HG02981 (cell line): ENCODE measurements around the gene OTC.

Experiments used
- ATAC-seq: cut with Tn5 transposase; IDR thresholded peaks from one replicate; pipeline ENCODE4 v1.9.1; 2021; ENCODE audit warnings: mild to moderate bottlenecking, moderate library complexity; ENCODE audit not compliant: unreplicated experiment

Gene OTC

GRCh38 chrX:38356401-38356800 lies 4.0 kb downstream of the OTC start:
- no peak for ATAC-seq

DNA sequence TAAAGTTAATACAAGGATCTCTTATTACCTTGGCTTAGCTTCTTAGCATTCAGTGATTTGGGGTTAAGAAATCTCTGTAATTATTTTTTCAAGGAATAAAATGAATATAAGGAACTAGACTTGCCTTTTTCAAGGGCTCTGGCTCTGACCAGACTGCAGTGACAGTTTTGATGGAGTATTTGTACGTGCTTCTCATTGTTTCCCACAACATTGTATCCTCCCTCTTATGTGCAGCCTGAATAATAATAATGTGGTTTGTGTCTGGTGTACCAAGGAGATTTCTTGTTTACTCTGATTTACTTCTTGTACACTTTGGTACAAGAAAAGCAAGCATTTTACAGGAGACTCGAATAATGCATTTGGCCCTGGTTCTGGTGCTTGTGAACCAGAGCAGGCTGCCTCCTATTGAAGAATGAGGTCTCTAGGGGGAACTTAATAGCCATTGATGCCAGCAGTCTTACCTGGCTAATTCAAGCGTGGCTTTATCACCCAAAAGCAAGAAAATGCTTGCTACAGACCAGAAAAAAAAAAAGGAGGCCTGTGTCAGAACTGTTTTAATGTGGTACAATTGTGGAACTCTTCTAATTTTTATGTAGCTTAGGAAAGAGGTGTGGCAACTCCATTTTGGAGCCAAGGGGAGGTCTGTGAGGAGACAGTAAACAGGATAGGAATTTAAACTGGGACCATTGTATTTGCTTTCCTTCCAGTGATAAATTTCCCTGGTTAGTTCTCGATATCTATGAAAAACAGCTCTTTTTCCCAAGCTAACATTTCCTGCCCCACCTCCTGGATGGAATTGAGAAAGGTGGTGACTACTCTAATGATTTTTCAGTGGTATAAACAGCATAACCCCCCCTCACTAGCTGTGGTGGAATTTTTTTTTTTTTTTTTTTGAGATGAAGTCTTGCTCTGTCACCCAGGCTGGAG lies 5.6 kb downstream of the OTC start:
- ATAC-seq: no peak

- ATAC-seq: no peak
These were observed 10.6 kb downstream of the OTC start for GRCh38 chrX:38363046-38363445.

- no peak for ATAC-seq
These were observed 13.6 kb downstream of the OTC start for GRCh38 chrX:38365954-38366353.

GRCh38 chrX:38368774-38369173 lies 16.4 kb downstream of the OTC start:
- no peak for ATAC-seq

DNA sequence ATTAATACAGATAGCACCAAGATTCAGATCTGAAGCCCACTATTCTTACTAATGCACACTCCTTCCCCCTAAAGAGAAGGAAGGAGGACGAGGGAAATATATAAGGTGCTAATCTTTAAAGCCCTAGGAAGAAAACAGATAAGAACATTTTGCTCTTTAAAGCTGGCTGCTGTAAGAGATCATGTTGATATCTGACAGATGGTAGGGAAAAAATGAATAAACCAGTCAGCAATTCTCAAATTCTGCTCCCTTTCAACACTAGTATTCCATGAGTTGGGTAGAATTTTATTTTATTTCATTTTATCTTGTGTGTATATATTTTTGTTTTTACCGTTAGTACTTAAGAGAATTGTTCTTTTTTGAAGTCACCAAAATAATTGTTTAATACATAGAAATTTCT lies 19.2 kb downstream of the OTC start:
- no peak for ATAC-seq

GRCh38 chrX:38374431-38374830 lies 22.0 kb downstream of the OTC start:
- no peak for ATAC-seq

- ATAC-seq: no peak
These were observed 23.5 kb downstream of the OTC start for GRCh38 chrX:38375891-38376290.

DNA sequence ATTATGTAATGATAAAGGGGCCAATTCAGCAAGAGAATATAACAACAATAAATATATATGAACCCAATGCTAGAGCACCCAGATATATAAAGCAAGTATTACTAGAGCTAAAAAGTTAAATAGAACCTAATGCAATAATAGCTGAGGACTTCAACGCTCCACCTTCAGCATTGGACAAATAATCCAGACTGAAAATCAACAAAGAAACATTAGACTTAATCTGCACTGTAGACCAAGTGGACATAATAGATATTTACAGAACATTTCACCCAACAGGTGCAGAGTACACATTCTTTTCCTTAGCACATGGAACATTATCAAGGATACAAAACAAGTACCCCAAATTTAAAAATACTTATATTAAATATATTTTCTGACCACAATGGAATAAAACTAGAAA lies 24.3 kb downstream of the OTC start:
- no peak for ATAC-seq

GRCh38 chrX:38379088-38379487 lies 26.7 kb downstream of the OTC start:
- ATAC-seq: no peak

- ATAC-seq: no peak
These were observed 30.3 kb downstream of the OTC start for GRCh38 chrX:38382663-38383062.

- ATAC-seq: no peak
These were observed 48.0 kb downstream of the OTC start for GRCh38 chrX:38400389-38400910.

DNA sequence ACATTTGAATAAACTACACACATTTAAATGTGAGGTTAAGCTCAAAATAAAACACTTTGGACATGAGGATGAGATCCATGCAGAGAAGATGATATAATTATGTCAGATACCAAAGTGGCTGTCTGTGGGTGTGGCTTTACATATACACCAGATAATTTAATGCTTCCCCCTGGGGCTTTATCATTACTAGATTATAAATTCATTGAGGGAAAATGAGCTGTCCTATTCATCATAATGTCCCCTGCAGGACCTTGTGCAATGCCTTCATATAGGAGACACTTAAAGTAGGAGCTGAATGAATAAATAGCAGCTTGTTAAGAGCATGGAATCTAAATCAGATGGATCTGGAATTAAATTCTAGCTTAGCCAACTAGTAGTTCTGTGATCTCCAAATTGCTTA lies 49.7 kb downstream of the OTC start:
- no peak for ATAC-seq

DNA sequence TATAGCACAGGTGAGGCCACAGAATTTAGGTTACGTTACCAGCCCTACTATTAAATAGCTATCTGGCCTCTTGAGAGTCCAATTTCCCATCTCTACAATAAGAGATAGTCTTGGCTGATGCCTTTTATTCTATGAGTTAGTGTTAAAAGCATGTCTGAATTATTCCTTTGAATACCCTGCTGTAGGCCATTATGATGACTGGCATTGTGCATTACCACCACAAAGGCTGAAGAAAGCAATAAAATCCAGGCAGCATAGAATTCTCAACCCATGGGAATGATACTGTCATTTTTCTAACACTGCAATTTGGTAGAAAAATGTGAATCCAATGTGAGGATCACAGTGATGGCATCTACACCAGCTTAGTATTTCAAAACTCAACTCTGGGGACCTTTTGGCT lies 51.4 kb downstream of the OTC start:
- ATAC-seq: no peak

GRCh38 chrX:38407126-38407525 lies 54.7 kb downstream of the OTC start:
- ATAC-seq: no peak

DNA sequence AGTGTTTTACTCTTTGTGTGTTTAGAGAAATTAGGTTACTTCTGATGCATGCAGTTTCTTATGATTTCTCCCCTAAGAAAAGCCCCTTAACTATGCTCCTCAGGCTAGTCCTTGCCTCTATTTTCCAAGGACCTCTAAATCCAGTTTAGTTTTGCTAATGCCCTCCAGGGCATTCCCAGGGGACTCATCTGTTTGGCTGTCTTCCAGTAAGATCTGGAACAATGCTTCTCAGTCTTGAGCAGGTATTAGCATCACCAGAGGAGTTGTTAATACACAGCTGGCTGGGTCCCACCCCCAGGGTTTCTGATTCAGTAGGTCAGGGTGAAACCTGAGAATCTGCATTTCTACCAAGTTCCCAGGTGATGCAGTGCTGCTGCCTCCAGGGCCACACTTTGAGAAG lies 56.9 kb downstream of the OTC start:
- no peak for ATAC-seq

- no peak for ATAC-seq
These were observed 74.4 kb downstream of the OTC start for GRCh38 chrX:38426785-38427184.

- no peak for ATAC-seq
These were observed 79.1 kb downstream of the OTC start for GRCh38 chrX:38431525-38431924.

DNA sequence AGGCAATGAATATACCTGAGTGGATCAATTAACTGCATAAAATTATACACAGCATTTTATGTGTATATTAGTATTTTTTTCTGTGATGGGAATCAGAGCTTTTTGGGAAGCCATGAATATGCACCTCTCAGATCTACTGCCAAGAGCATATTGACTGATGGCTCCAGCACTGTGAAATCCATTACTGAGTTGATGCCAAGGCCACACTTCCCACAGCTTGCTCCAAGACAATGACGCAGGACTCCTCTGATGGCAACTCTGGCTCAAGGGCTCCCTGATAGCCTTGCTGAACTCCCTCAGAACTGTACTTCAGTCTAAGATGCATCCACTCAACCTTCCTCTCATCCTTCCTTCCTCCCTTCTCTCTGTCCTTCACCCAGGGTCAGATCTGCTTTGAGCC lies 82.7 kb downstream of the OTC start:
- ATAC-seq: no peak

DNA sequence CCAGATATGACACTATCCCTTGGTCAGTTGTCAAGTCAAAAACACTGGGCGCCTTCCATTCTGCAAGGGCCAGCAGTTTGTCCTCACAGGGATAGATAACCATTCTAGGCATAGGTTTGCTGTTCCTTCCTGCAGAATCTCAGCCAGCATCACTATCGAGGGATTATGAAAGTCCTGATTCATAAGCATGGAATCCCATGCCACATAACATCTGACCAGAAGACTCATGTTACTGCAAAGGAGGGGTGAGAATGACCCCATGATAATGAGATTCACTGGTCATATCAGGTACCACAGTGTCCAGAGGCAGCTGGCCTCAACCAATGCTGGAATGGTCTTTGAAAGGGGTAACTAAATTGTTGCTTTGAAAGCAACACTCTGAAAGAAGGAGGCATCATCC lies 84.7 kb downstream of the OTC start:
- no peak for ATAC-seq

GRCh38 chrX:38438321-38438720 lies 85.9 kb downstream of the OTC start:
- ATAC-seq: no peak

DNA sequence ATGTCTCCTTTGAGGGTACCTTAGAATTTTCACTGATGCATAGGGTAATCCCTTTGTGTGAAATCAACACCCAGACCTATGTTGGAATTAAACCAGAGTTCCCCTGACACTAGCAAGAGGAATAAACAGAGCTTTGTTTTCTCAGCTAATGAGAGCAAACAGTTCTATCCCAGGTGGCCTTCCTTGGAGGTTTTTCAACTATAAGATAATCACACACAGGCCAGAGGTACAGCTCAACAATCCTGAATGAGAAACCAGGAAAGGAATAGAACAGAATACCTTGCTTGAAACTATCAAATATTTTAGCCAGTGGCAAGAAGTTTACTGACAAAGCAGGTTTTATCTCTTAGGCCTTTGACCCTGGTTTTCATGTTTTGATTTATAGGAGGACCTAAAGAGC lies 100.2 kb downstream of the OTC start:
- ATAC-seq: no peak

DNA sequence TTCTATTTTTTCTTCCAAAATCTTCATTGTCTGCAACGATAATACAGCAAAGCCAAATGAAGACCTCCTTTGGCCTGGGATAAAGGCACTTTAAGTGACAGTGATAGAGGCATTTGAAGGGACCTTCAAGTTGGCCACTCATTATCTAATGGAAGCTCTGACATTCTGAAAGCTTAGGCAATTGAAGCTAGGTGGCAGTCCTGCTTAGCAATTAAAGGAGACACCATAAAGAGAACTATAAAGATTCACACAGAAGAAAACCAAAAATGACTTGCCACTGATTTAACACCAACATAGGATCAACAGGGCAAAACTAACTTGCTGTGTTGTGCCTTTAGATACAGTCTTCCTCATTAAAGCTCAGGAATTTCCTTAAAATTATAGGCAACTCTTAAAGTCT lies 105.7 kb downstream of the OTC start:
- ATAC-seq: no peak
